Peyer's patch (tissue), 4 donors: ENCODE results near the gene MTFR1L. TPM values are rescaled to one million over a fixed set of nuclear protein-coding genes. Genes with fewer than 3 reads are reported as not detected.

Experiments used
- DNase-seq, 3 donors: peaks; one replicate each; pipeline ENCODE4 v3.0.0-alpha.2; 2017 to 2019
- H3K27ac ChIP-seq, 4 donors: fragments of 200-600 bp; sonication (generic); one replicate each; pipeline ENCODE4 v1.5.1; 2016 to 2019
- H3K27me3 ChIP-seq, 2 donors: fragments of 200-600 bp; sonication (generic); one replicate each; pipeline ENCODE4 v1.5.1; 2019
- H3K36me3 ChIP-seq, 3 donors: fragments of 200-600 bp; sonication (generic); one replicate each; pipeline ENCODE4 v1.5.1; 2016 to 2019
- H3K4me1 ChIP-seq, 4 donors: fragments of 200-600 bp; sonication (generic); one replicate each; pipeline ENCODE4 v1.5.1; 2016 to 2019
- H3K4me3 ChIP-seq, 4 donors: fragments of 200-600 bp; sonication (generic); 1 replicate in 3 of 4; 2 replicates in 1 of 4; pipeline ENCODE4 v1.5.1; 2016 to 2019; ENCODE audit warnings: mild to moderate bottlenecking in 1 of 4
- H3K9me3 ChIP-seq, 4 donors: fragments of 200-600 bp; sonication (generic); one replicate each; pipeline ENCODE4 v1.5.1; 2016 to 2019; ENCODE audit warnings: mild to moderate bottlenecking in 1 of 4
- POLR2A ChIP-seq, 2 donors: fragments of 450-650 bp; IDR thresholded peaks; one replicate each; pipeline ENCODE4 v1.5.1; 2017; ENCODE audit warnings: antibody characterized with exemption in 2 of 2, mild to moderate bottlenecking in 2 of 2, moderate library complexity in 2 of 2
- total RNA-seq, 4 donors: library from RNA; depleted of rRNA; stranded (reverse); fragments of >200 nt; gene quantifications; one replicate each; pipeline ENCODE4 v1.1.0, GENCODE V29; 2016
- TF ChIP-seq, protein P1 (sequence below), 6 experiments: fragments of 450-650 bp in 4 of 6; fragments of 200-600 bp in 2 of 6; sonication (generic) in 1 of 6; IDR thresholded peaks; one replicate each; pipeline ENCODE4 v1.5.1; 2017 to 2019; ENCODE audit warnings: antibody characterized with exemption in 6 of 6, mild to moderate bottlenecking in 3 of 6, moderate library complexity in 1 of 6

The MTFR1L gene
- total RNA-seq, 4 donors from 2014 or later, result 122 to 173 (median 131) TPM

DNA sequence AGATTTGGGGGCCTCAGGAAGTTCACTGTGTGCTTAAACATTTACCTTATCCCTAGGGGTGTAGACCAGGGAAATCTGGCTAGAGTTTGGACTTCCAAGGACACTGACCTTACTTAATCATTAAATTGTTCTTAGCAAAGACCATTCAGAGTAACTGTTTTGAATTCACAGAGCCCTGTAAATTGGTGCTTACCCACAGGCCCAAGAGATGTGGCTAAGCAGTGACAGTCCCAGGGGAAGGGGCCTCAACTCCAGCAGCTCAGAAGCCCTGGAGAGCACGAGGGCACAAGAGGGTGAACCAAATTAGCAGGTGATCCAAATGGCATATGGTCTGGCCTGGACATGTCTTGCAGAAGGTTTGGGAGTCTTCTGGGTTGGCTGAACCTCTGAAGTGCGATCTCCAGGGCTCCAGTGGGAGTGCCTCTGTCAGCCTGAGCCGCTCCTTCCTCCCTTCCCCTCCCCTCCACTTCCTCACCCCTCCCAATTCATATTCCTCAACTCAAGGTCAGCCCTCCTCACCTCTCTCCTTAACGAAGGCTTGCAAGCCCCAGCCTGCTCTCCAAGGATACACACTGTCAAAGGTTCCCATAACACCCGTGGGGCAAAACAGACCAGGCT lies 51.4 kb downstream of the MTFR1L start:
- no peaks in the 10 kb centered on the region for H3K27me3 ChIP-seq
- peak overlapping the region in 1 of 4 donors; percentile 15 for H3K27ac ChIP-seq
- peak in 1 of 3 donors; percentile 33 for DNase-seq
- TF ChIP-seq POLR2A (IDR thresholded peaks at IDR 0.05), result no peak
- TF ChIP-seq, protein P1, sequence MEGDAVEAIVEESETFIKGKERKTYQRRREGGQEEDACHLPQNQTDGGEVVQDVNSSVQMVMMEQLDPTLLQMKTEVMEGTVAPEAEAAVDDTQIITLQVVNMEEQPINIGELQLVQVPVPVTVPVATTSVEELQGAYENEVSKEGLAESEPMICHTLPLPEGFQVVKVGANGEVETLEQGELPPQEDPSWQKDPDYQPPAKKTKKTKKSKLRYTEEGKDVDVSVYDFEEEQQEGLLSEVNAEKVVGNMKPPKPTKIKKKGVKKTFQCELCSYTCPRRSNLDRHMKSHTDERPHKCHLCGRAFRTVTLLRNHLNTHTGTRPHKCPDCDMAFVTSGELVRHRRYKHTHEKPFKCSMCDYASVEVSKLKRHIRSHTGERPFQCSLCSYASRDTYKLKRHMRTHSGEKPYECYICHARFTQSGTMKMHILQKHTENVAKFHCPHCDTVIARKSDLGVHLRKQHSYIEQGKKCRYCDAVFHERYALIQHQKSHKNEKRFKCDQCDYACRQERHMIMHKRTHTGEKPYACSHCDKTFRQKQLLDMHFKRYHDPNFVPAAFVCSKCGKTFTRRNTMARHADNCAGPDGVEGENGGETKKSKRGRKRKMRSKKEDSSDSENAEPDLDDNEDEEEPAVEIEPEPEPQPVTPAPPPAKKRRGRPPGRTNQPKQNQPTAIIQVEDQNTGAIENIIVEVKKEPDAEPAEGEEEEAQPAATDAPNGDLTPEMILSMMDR (IDR thresholded peaks at IDR 0.05), result no peak
- no peaks in the 10 kb centered on the region for H3K9me3 ChIP-seq
- H3K4me3 ChIP-seq, result no peak overlapping the region
- peaks cover 11 to 75% (median 24%) of the 10 kb centered on the region in 4 donors for H3K4me1 ChIP-seq
- no peaks in the 10 kb centered on the region for H3K36me3 ChIP-seq

GRCh38 chr1:25871704-25872494 lies 52.1 kb downstream of the MTFR1L start:
- DNase-seq, result peak in 1 of 3 donors; percentile 45
- Histone ChIP-seq H3K36me3 (no peaks in the 10 kb centered on the region), H3K27me3 (no peaks in the 10 kb centered on the region), H3K9me3 (no peaks in the 10 kb centered on the region), H3K27ac (no peak overlapping the region), H3K4me1 (peaks cover 11 to 71% (median 25%) of the 10 kb centered on the region in 4 donors), H3K4me3 (no peak overlapping the region)
- TF ChIP-seq, protein P1 (IDR thresholded peaks at IDR 0.05), result no peak
- TF ChIP-seq POLR2A (IDR thresholded peaks at IDR 0.05), result no peak

- H3K27me3 ChIP-seq, result no peaks in the 10 kb centered on the region
- TF ChIP-seq, protein P1 (IDR thresholded peaks at IDR 0.05), result no peak
- no peak for TF ChIP-seq POLR2A (IDR thresholded peaks at IDR 0.05)
- DNase-seq, result no peak
- H3K27ac ChIP-seq, result peak overlapping the region in 1 of 4 donors; percentile 30
- H3K9me3 ChIP-seq, result no peaks in the 10 kb centered on the region
- no peak overlapping the region for H3K4me3 ChIP-seq
- peaks cover 11 to 63% (median 22%) of the 10 kb centered on the region in 4 donors for H3K4me1 ChIP-seq
- no peaks in the 10 kb centered on the region for H3K36me3 ChIP-seq
These were observed 53.0 kb downstream of the MTFR1L start for GRCh38 chr1:25872713-25873112.

GRCh38 chr1:25873120-25873519 lies 53.4 kb downstream of the MTFR1L start:
- Histone ChIP-seq H3K27me3 (no peaks in the 10 kb centered on the region), H3K9me3 (no peaks in the 10 kb centered on the region), H3K4me1 (peaks cover 11 to 59% (median 20%) of the 10 kb centered on the region in 4 donors), H3K36me3 (no peaks in the 10 kb centered on the region), H3K27ac (peak overlapping the region in 1 of 4 donors; percentile 30), H3K4me3 (no peak overlapping the region)
- peak in 1 of 3 donors; percentile 49 for DNase-seq
- TF ChIP-seq, protein P1 (IDR thresholded peaks at IDR 0.05), result peak in 1 of 6 experiments; percentile 11
- no peak for TF ChIP-seq POLR2A (IDR thresholded peaks at IDR 0.05)

- TF ChIP-seq, protein P1 (IDR thresholded peaks at IDR 0.05), result no peak
- no peak for TF ChIP-seq POLR2A (IDR thresholded peaks at IDR 0.05)
- no peak for DNase-seq
- Histone ChIP-seq H3K4me1 (peaks cover 11 to 57% (median 19%) of the 10 kb centered on the region in 4 donors), H3K27me3 (no peaks in the 10 kb centered on the region), H3K4me3 (peak overlapping the region in 3 of 4 donors; percentile 67 to 88 (median 85)), H3K27ac (peak overlapping the region; percentile 57 to 86 (median 78)), H3K36me3 (no peaks in the 10 kb centered on the region), H3K9me3 (no peaks in the 10 kb centered on the region)
These were observed 54.5 kb downstream of the MTFR1L start for GRCh38 chr1:25874209-25874608.
